Endodermal cell (in vitro differentiated cells): ENCODE data around the gene RAD52. TPM values are rescaled to one million over a fixed set of nuclear protein-coding genes. Genes with fewer than 3 reads are reported as not detected.

Experiments used
- DNase-seq: peaks from one replicate; pipeline ENCODE4 v3.0.0-alpha.2; 2017
- H3K27ac ChIP-seq: 2 replicates; pipeline ENCODE4 v1.5.1; 2013; ENCODE audit warnings: mild to moderate bottlenecking, low read depth, low read length, moderate library complexity
- H3K27me3 ChIP-seq: 2 replicates; pipeline ENCODE4 v1.6.1; 2013; ENCODE audit warnings: mild to moderate bottlenecking, low read length, moderate library complexity; ENCODE audit not compliant: insufficient read depth, control insufficient read depth, poor library complexity, severe bottlenecking
- H3K36me3 ChIP-seq: 2 replicates; pipeline ENCODE4 v1.7.0; 2013; ENCODE audit warnings: mild to moderate bottlenecking, low read length, moderate library complexity; ENCODE audit not compliant: control insufficient read depth, insufficient read depth
- H3K4me1 ChIP-seq: one replicate; pipeline ENCODE4 v1.7.0; 2013; ENCODE audit warnings: low read length; ENCODE audit not compliant: control insufficient read depth, insufficient read depth
- H3K4me3 ChIP-seq: 2 replicates; pipeline ENCODE4 v1.5.1; 2013; ENCODE audit warnings: mild to moderate bottlenecking, low read length, moderate library complexity
- H3K9ac ChIP-seq: 2 replicates; pipeline ENCODE4 v1.6.1; 2013; ENCODE audit warnings: mild to moderate bottlenecking, low read length, moderate library complexity; ENCODE audit not compliant: poor library complexity, severe bottlenecking; ENCODE audit errors: extremely low read depth
- H3K9me3 ChIP-seq: 2 replicates; pipeline ENCODE4 v1.6.1; 2013; ENCODE audit warnings: mild to moderate bottlenecking, low read length, moderate library complexity; ENCODE audit not compliant: control insufficient read depth
- H3K27ac Mint-ChIP-seq: 2 replicates; pipeline ENCODE4 v1.8.0; 2020; ENCODE audit warnings: mixed read lengths
- H3K27me3 Mint-ChIP-seq: 2 replicates; pipeline ENCODE4 v1.8.0; 2021; ENCODE audit warnings: mild to moderate bottlenecking, mixed read lengths; ENCODE audit not compliant: insufficient read depth
- H3K36me3 Mint-ChIP-seq: 2 replicates; pipeline ENCODE4 v1.8.0; 2020; ENCODE audit warnings: low read depth, mixed read lengths
- H3K4me1 Mint-ChIP-seq: 2 replicates; pipeline ENCODE4 v1.8.0; 2020; ENCODE audit warnings: mixed read lengths
- H3K4me3 Mint-ChIP-seq: 2 replicates; pipeline ENCODE4 v1.8.0; 2020; ENCODE audit warnings: mild to moderate bottlenecking, moderate library complexity, mixed read lengths
- H3K9me3 Mint-ChIP-seq: 2 replicates; pipeline ENCODE4 v1.8.0; 2020; ENCODE audit warnings: mild to moderate bottlenecking, mixed read lengths
- CTCF ChIP-seq: fragments of 200-600 bp; sonication (generic); conservative IDR thresholded peaks from 2 replicates; pipeline ENCODE4 v1.5.0; 2021; ENCODE audit warnings: antibody characterized with exemption, mild to moderate bottlenecking
- WGBS, 2 experiments: methylation state at CpG; one replicate each; pipeline versions ENCODE4 v1.1.5 to v1.1.7; 2013; ENCODE audit warnings: missing lambda C conversion rate in 2 of 2, mixed read lengths in 1 of 2; ENCODE audit not compliant: insufficient coverage in 1 of 2, insufficient read length in 1 of 2; 5-methylcytosine and 5-hydroxymethylcytosine counted together
- total RNA-seq, 2 donors: library from RNA; stranded (reverse); fragmentation: NEBNext Ultra II Directional in 1 of 2; extraction: Animal tissue kit (Norgen Biotek cat#: 25700) in 1 of 2; gene quantifications; 2 replicates in 1 of 2; 3 replicates in 1 of 2; pipeline ENCODE4 v1.2.1, GENCODE V29; 2021

The RAD52 gene
- total RNA-seq, 2 donors from 2014 or later = 24.3 to 35.1 TPM

GRCh38 chr12:996881-997280 lies 47.4 kb upstream of the RAD52 start:
- Mint-ChIP-seq H3K9me3 (no peaks in the 10 kb centered on the region), H3K27me3 (no peaks in the 10 kb centered on the region), H3K27ac (no peak overlapping the region), H3K4me1 (peaks cover 12% of the 10 kb centered on the region), H3K36me3 (peaks cover 12% of the 10 kb centered on the region), H3K4me3 (no peak overlapping the region)
- 87 to 94% methylated on average over 4 of the region's 4 CpGs for WGBS, 2 experiments
- no peak overlapping the region for H3K9ac ChIP-seq
- no peak overlapping the region for H3K4me3 ChIP-seq
- no peaks in the 10 kb centered on the region for H3K9me3 ChIP-seq
- peaks cover 3% of the 10 kb centered on the region for H3K4me1 ChIP-seq
- no peak for DNase-seq
- no peaks in the 10 kb centered on the region for H3K27me3 ChIP-seq
- H3K36me3 ChIP-seq = peaks cover 6% of the 10 kb centered on the region
- TF ChIP-seq CTCF = no peak
- no peak overlapping the region for H3K27ac ChIP-seq

- TF ChIP-seq CTCF = no peak
- Histone ChIP-seq H3K9ac (peak overlapping the region; percentile 79), H3K27ac (no peak overlapping the region), H3K36me3 (no peaks in the 10 kb centered on the region), H3K9me3 (no peaks in the 10 kb centered on the region), H3K4me1 (peaks cover 3% of the 10 kb centered on the region), H3K4me3 (peak overlapping the region; percentile 91), H3K27me3 (no peaks in the 10 kb centered on the region)
- Mint-ChIP-seq H3K27ac (no peak overlapping the region), H3K9me3 (no peaks in the 10 kb centered on the region), H3K27me3 (no peaks in the 10 kb centered on the region), H3K4me1 (peaks cover 27% of the 10 kb centered on the region), H3K4me3 (peak overlapping the region; percentile 76), H3K36me3 (no peaks in the 10 kb centered on the region)
- no peak for DNase-seq
- WGBS, 2 experiments = 89% methylated on average over 1 of the region's 1 CpG; no CpG with 5 or more reads in 1 of the 2 experiments
Observed at GRCh38 chr12:992647-993046, 43.2 kb upstream of the RAD52 start.

GRCh38 chr12:991350-992333 lies 42.1 kb upstream of the RAD52 start:
- H3K4me3 ChIP-seq = peak overlapping the region; percentile 91
- Mint-ChIP-seq H3K36me3 (peaks cover 3% of the 10 kb centered on the region), H3K9me3 (no peaks in the 10 kb centered on the region), H3K27ac (peak overlapping the region; percentile 87), H3K4me1 (peaks cover 27% of the 10 kb centered on the region), H3K27me3 (no peaks in the 10 kb centered on the region), H3K4me3 (peak overlapping the region; percentile 76)
- WGBS, 2 experiments = 1 to 8% methylated on average over 5 to 47 of the region's 48 CpGs
- no peak for TF ChIP-seq CTCF
- no peaks in the 10 kb centered on the region for H3K9me3 ChIP-seq
- peaks cover 3% of the 10 kb centered on the region for H3K4me1 ChIP-seq
- no peaks in the 10 kb centered on the region for H3K27me3 ChIP-seq
- no peaks in the 10 kb centered on the region for H3K36me3 ChIP-seq
- H3K27ac ChIP-seq = no peak overlapping the region
- H3K9ac ChIP-seq = peak overlapping the region; percentile 79
- DNase-seq = peak; percentile 70
